Loucy (cell line): ENCODE results near the gene RGMB.

ENCODE experiments used
- H2AFZ ChIP-seq: fragments of 200-600 bp; sonication (generic); 2 replicates; pipeline ENCODE4 v1.6.0; 2016; ENCODE audit warnings: antibody characterized with exemption, mild to moderate bottlenecking, low read length, moderate library complexity
- H3F3A ChIP-seq: fragments of 200-600 bp; 2 replicates; pipeline ENCODE4 v1.6.0; 2016; ENCODE audit warnings: antibody characterized with exemption, low read depth, mild to moderate bottlenecking
- H3K27me3 ChIP-seq: fragments of 200-600 bp; sonication (generic); 2 replicates; pipeline ENCODE4 v1.6.1; 2014; ENCODE audit warnings: low read length, mild to moderate bottlenecking; ENCODE audit not compliant: insufficient read depth, poor library complexity, severe bottlenecking
- H3K36me3 ChIP-seq: fragments of 200-600 bp; sonication (generic); 2 replicates; pipeline ENCODE4 v1.6.1; 2016; ENCODE audit warnings: low read length; ENCODE audit not compliant: insufficient read depth
- H3K4me1 ChIP-seq: fragments of 200-600 bp; sonication (generic); 2 replicates; pipeline ENCODE4 v1.5.1; 2014; ENCODE audit warnings: low read length, mild to moderate bottlenecking; ENCODE audit not compliant: insufficient read depth, poor library complexity, severe bottlenecking
- H3K4me2 ChIP-seq: fragments of 200-600 bp; sonication (generic); 2 replicates; pipeline ENCODE4 v1.6.0; 2014; ENCODE audit warnings: antibody characterized with exemption, low read length, low read depth, mild to moderate bottlenecking; ENCODE audit not compliant: poor library complexity, severe bottlenecking
- H3K4me3 ChIP-seq: fragments of 200-600 bp; sonication (generic); 2 replicates; pipeline ENCODE4 v1.5.1; 2014; ENCODE audit warnings: low read length, mild to moderate bottlenecking, mixed read lengths; ENCODE audit not compliant: poor library complexity, severe bottlenecking
- H3K79me2 ChIP-seq: fragments of 200-600 bp; sonication (generic); 2 replicates; pipeline ENCODE4 v1.6.1; 2014; ENCODE audit warnings: low read length; ENCODE audit not compliant: insufficient read depth
- H3K9ac ChIP-seq: fragments of 200-600 bp; sonication (generic); 2 replicates; pipeline ENCODE4 v1.6.0; 2014; ENCODE audit warnings: mild to moderate bottlenecking, low read depth, low read length, moderate library complexity; ENCODE audit not compliant: poor library complexity, severe bottlenecking
- H3K9me2 ChIP-seq: fragments of 200-600 bp; sonication (generic); replicated peaks from 2 replicates; pipeline ENCODE4 v1.6.1; 2016; ENCODE audit warnings: low read depth, low read length, mixed read lengths
- H3K9me3 ChIP-seq: fragments of 200-600 bp; sonication (generic); 2 replicates; pipeline ENCODE4 v1.6.1; 2014; ENCODE audit warnings: mild to moderate bottlenecking, antibody characterized with exemption, low read length, low read depth; ENCODE audit not compliant: insufficient read depth
- H4K20me1 ChIP-seq: fragments of 200-600 bp; sonication (generic); 2 replicates; pipeline ENCODE4 v1.6.0; 2014; ENCODE audit warnings: antibody characterized with exemption, low read length, mild to moderate bottlenecking; ENCODE audit not compliant: insufficient read depth, poor library complexity, severe bottlenecking
- CTCF ChIP-seq: fragments of 200-600 bp; sonication (generic); conservative IDR thresholded peaks from 2 replicates; pipeline ENCODE4 v1.5.1; 2014; ENCODE audit warnings: mild to moderate bottlenecking, antibody characterized with exemption, low read length
- EZH2phosphoT487 ChIP-seq: fragments of 200-600 bp; IDR thresholded peaks from 2 replicates; pipeline ENCODE4 v1.6.1; 2018; ENCODE audit warnings: antibody characterized with exemption, mild to moderate bottlenecking, moderate library complexity, borderline replicate concordance

RGMB gene

GRCh38 chr5:98785244-98785643 is 11.8 kb downstream of the RGMB start:
- Histone ChIP-seq H3K4me3 (no peak overlapping the region), H3K4me1 (no peaks in the 10 kb centered on the region), H4K20me1 (no peaks in the 10 kb centered on the region), H3K9me2 (no peaks in the 10 kb centered on the region), H3F3A (no peaks in the 10 kb centered on the region), H3K9ac (no peak overlapping the region), H3K79me2 (no peaks in the 10 kb centered on the region), H3K27me3 (no peaks in the 10 kb centered on the region), H3K9me3 (no peaks in the 10 kb centered on the region), H3K4me2 (no peak overlapping the region), H2AFZ (no peak overlapping the region), H3K36me3 (no peaks in the 10 kb centered on the region)
- TF ChIP-seq CTCF (no peak), EZH2phosphoT487 (no peak)

DNA sequence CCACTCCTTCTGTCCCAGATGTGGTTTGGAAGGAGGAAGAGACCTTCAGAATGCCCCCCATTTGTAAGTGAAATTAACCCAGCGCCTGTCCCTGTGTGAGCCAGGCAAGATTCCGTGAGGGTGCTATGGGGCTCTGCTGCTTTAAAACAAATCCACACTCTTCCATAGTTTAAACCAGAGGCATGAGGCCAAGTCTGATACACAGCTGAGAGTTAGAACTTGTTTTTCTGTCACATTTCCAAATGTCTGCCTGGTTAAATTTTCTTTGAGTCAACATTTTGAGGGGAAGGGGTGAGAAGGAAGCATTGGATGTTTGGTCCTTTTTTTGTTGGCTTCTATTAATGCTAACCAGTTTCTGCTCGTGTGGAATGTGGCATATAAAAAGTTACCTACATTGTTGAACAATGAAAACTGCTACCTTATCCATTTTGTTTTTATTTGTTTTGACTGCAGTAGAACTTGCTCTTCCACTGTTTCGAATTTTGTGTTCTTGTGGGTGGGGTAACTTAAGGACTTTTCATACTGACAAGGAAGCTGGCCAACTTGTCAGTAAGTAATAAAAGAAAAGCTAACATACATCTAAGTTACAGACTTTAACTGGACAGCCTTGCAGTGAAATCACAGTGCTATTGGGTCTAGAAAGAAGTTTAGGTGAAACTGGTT is 12.9 kb downstream of the RGMB start:
- Histone ChIP-seq H4K20me1 (no peaks in the 10 kb centered on the region), H3F3A (no peaks in the 10 kb centered on the region), H3K4me3 (no peak overlapping the region), H2AFZ (no peak overlapping the region), H3K9me2 (no peaks in the 10 kb centered on the region), H3K36me3 (no peaks in the 10 kb centered on the region), H3K79me2 (no peaks in the 10 kb centered on the region), H3K9me3 (no peaks in the 10 kb centered on the region), H3K4me1 (no peaks in the 10 kb centered on the region), H3K4me2 (no peak overlapping the region), H3K27me3 (no peaks in the 10 kb centered on the region), H3K9ac (no peak overlapping the region)
- TF ChIP-seq CTCF (no peak), EZH2phosphoT487 (no peak)

- no peak overlapping the region for H3K4me2 ChIP-seq
- no peaks in the 10 kb centered on the region for H3K4me1 ChIP-seq
- H3K9ac ChIP-seq = no peak overlapping the region
- no peaks in the 10 kb centered on the region for H3K36me3 ChIP-seq
- H4K20me1 ChIP-seq = no peaks in the 10 kb centered on the region
- TF ChIP-seq EZH2phosphoT487 = no peak
- no peak for TF ChIP-seq CTCF
- no peaks in the 10 kb centered on the region for H3K79me2 ChIP-seq
- H3K4me3 ChIP-seq = no peak overlapping the region
- H3K9me2 ChIP-seq = no peaks in the 10 kb centered on the region
- no peaks in the 10 kb centered on the region for H3K9me3 ChIP-seq
- no peak overlapping the region for H2AFZ ChIP-seq
- no peaks in the 10 kb centered on the region for H3K27me3 ChIP-seq
- no peaks in the 10 kb centered on the region for H3F3A ChIP-seq
Measured at GRCh38 chr5:98787131-98787719, 13.8 kb downstream of the RGMB start.
